ENCODE measurements around the gene ZNF524.

- no peak for TF ChIP-seq USF2 (CRISPR knock-in tag; IDR thresholded peaks at IDR 0.05)
- TF ChIP-seq CTCF (IDR thresholded peaks at IDR 0.05) = no peak
- no peak for TF ChIP-seq MYBL2 (CRISPR knock-in tag; IDR thresholded peaks at IDR 0.05)
- no peak for TF ChIP-seq ZNF263 (CRISPR knock-in tag; IDR thresholded peaks at IDR 0.05; ENCODE audit: low read depth)
- TF ChIP-seq USF1 (CRISPR knock-in tag; IDR thresholded peaks at IDR 0.05) = no peak
- TF ChIP-seq ZNF423 (CRISPR knock-in tag; IDR thresholded peaks at IDR 0.05) = no peak
- TF ChIP-seq NR1H2 (CRISPR knock-in tag; IDR thresholded peaks at IDR 0.05) = no peak
- no peak for TF ChIP-seq FOXJ3 (CRISPR knock-in tag; IDR thresholded peaks at IDR 0.05; ENCODE audit: borderline replicate concordance)
- TF ChIP-seq ZNF281 (CRISPR knock-in tag; IDR thresholded peaks at IDR 0.05) = no peak
- TF ChIP-seq, protein P1, sequence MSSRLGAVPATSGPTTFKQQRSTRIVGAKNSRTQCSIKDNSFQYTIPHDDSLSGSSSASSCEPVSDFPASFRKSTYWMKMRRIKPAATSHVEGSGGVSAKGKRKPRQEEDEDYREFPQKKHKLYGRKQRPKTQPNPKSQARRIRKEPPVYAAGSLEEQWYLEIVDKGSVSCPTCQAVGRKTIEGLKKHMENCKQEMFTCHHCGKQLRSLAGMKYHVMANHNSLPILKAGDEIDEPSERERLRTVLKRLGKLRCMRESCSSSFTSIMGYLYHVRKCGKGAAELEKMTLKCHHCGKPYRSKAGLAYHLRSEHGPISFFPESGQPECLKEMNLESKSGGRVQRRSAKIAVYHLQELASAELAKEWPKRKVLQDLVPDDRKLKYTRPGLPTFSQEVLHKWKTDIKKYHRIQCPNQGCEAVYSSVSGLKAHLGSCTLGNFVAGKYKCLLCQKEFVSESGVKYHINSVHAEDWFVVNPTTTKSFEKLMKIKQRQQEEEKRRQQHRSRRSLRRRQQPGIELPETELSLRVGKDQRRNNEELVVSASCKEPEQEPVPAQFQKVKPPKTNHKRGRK (CRISPR knock-in tag; IDR thresholded peaks at IDR 0.05; ENCODE audit: borderline replicate concordance) = no peak
- TF ChIP-seq RELA (CRISPR knock-in tag; IDR thresholded peaks at IDR 0.05; ENCODE audit: borderline replicate concordance) = no peak
- no peak for TF ChIP-seq ZBTB21 (CRISPR knock-in tag; IDR thresholded peaks at IDR 0.05; ENCODE audit: borderline replicate concordance)
- no peak for TF ChIP-seq TP53 (CRISPR knock-in tag; IDR thresholded peaks at IDR 0.05)
These were observed 2.1 kb upstream of the ZNF524 start for GRCh38 chr19:55598034-55598433.

Data from WTC11 (cell line).